ENCODE results near the gene NKAIN4. TPM values are rescaled to one million over a fixed set of nuclear protein-coding genes. Genes with fewer than 3 reads are reported as not detected.
A peak's percentile ranks its signal among the peaks of the same experiment; 100 is the strongest.

NKAIN4 gene
- total and polyA plus RNA-seq, 2 donors from 2014 or later, result 29.7 to 107 TPM

GRCh38 chr20:63217706-63218105, 36.6 kb downstream of the NKAIN4 start:
- no peak for FAIRE-seq
- no peaks in the 10 kb centered on the region for H3K27me3 ChIP-seq (ENCODE audit: control insufficient read depth, insufficient read depth, low read length)
- TF ChIP-seq CTCF (IDR thresholded peaks at IDR 0.05; ENCODE audit: borderline replicate concordance, extremely low read depth, insufficient read depth), result no peak
- H3K9me3 ChIP-seq (ENCODE audit: control insufficient read depth in 2 of 3, insufficient read depth in 1 of 3, low read length in 3 of 3), result no peaks in the 10 kb centered on the region
- H3K9ac ChIP-seq (ENCODE audit: low read length in 3 of 3), result no peak overlapping the region
- intact Hi-C loops (cut with DNase I), result no loop called here
- peaks cover 0 to 20% (median 0%) of the 10 kb centered on the region in 3 donors for H3K4me1 ChIP-seq (ENCODE audit: control insufficient read depth in 2 of 3, insufficient read depth in 2 of 3, low read depth in 1 of 3, low read length in 3 of 3)
- H3K4me3 ChIP-seq (ENCODE audit: low read length in 3 of 3), result no peak overlapping the region
- peak in 1 of 5 donors; percentile 70 for DNase-seq
- no peak overlapping the region for H3K27ac ChIP-seq (ENCODE audit: low read depth in 2 of 2, low read length in 2 of 2)
- peaks cover 2 to 5% (median 4%) of the 10 kb centered on the region in 3 donors for H3K36me3 ChIP-seq (ENCODE audit: control insufficient read depth in 2 of 3, insufficient read depth in 3 of 3, low read length in 3 of 3)

- FAIRE-seq, result no peak
- peak in 2 of 5 donors; percentile 52 to 77 for DNase-seq
- Histone ChIP-seq H3K9me3 (ENCODE audit: control insufficient read depth in 2 of 3, insufficient read depth in 1 of 3, low read length in 3 of 3) (no peaks in the 10 kb centered on the region), H3K4me1 (ENCODE audit: control insufficient read depth in 2 of 3, insufficient read depth in 2 of 3, low read depth in 1 of 3, low read length in 3 of 3) (peaks cover 0 to 24% (median 0%) of the 10 kb centered on the region in 3 donors), H3K27ac (ENCODE audit: low read depth in 2 of 2, low read length in 2 of 2) (peak overlapping the region in 1 of 2 donors; percentile 85), H3K4me3 (ENCODE audit: low read length in 3 of 3) (peak overlapping the region in 2 of 3 donors; percentile 43 to 69), H3K36me3 (ENCODE audit: control insufficient read depth in 2 of 3, insufficient read depth in 3 of 3, low read length in 3 of 3) (peaks cover 3 to 12% (median 10%) of the 10 kb centered on the region in 3 donors), H3K9ac (ENCODE audit: low read length in 3 of 3) (peak overlapping the region in 2 of 3 donors; percentile 51 to 71), H3K27me3 (ENCODE audit: control insufficient read depth, insufficient read depth, low read length) (no peaks in the 10 kb centered on the region)
- intact Hi-C loops (cut with DNase I), result no loop called here
- TF ChIP-seq CTCF (IDR thresholded peaks at IDR 0.05; ENCODE audit: borderline replicate concordance, extremely low read depth, insufficient read depth), result no peak
These were observed 37.3 kb downstream of the NKAIN4 start for GRCh38 chr20:63216849-63217471.

- peaks cover 4 to 18% (median 10%) of the 10 kb centered on the region in 3 donors for H3K36me3 ChIP-seq (ENCODE audit: control insufficient read depth in 2 of 3, insufficient read depth in 3 of 3, low read length in 3 of 3)
- intact Hi-C loops (cut with DNase I), result no loop called here
- TF ChIP-seq CTCF (IDR thresholded peaks at IDR 0.05; ENCODE audit: borderline replicate concordance, extremely low read depth, insufficient read depth), result no peak
- H3K27me3 ChIP-seq (ENCODE audit: control insufficient read depth, insufficient read depth, low read length), result no peaks in the 10 kb centered on the region
- FAIRE-seq (no peak), DNase-seq (peak; percentile 97 to 99 (median 98))
- no peaks in the 10 kb centered on the region for H3K9me3 ChIP-seq (ENCODE audit: control insufficient read depth in 2 of 3, insufficient read depth in 1 of 3, low read length in 3 of 3)
- peak within 1 kb of the TSS; percentile 65 to 82 (median 71) for H3K4me3 ChIP-seq (ENCODE audit: low read length in 3 of 3)
- peak within 1 kb of the TSS; percentile 79 to 85 for H3K27ac ChIP-seq (ENCODE audit: low read depth in 2 of 2, low read length in 2 of 2)
- peak within 1 kb of the TSS; percentile 36 to 71 (median 61) for H3K9ac ChIP-seq (ENCODE audit: low read length in 3 of 3)
- H3K4me1 ChIP-seq (ENCODE audit: control insufficient read depth in 2 of 3, insufficient read depth in 2 of 3, low read depth in 1 of 3, low read length in 3 of 3), result peaks cover 0 to 24% (median 0%) of the 10 kb centered on the region in 3 donors
These were observed 38.0 kb downstream of the NKAIN4 start, which contains the start of gene YTHDF1 for GRCh38 chr20:63216041-63216848. YTHDF1 (minus strand) TSS chr20:63216131; CDS start chr20:63215892, 239 bp downstream.

All from kidney (tissue), 14 donors.